GM10266 (cell line): ENCODE data around the gene POU4F1.

ENCODE experiments used
- DNase-seq: peaks from one replicate; pipeline ENCODE4 v3.0.0; 2012; ENCODE audit errors: extremely low spot score
- TF ChIP-seq, protein P1 (sequence below): IDR thresholded peaks from 2 replicates; pipeline ENCODE4 v1.5.1; 2012; ENCODE audit warnings: mild to moderate bottlenecking, low read depth; ENCODE audit not compliant: control insufficient read depth, insufficient read depth; ENCODE audit errors: missing control alignments

The POU4F1 gene

DNA sequence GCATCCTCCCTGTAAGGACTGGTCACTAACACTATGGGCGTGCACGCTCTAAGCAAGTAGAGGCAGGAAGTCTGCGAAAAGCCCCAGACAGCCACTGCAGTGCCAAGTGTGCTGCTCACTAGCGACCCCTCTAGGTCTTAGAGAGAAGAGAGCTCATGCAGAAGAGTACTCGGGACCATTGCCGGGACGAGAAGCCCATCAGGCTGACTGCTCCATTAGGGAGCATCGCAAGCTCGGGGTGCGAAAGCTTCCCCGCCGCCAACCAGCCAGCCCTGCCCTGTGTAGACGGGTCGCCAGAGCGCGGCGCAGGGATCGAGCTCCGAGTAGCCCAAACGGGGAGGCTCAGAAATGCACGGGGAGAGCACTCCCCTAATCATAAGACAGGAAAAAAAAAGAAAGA, 16.6 kb downstream of the POU4F1 start:
- TF ChIP-seq, protein P1, sequence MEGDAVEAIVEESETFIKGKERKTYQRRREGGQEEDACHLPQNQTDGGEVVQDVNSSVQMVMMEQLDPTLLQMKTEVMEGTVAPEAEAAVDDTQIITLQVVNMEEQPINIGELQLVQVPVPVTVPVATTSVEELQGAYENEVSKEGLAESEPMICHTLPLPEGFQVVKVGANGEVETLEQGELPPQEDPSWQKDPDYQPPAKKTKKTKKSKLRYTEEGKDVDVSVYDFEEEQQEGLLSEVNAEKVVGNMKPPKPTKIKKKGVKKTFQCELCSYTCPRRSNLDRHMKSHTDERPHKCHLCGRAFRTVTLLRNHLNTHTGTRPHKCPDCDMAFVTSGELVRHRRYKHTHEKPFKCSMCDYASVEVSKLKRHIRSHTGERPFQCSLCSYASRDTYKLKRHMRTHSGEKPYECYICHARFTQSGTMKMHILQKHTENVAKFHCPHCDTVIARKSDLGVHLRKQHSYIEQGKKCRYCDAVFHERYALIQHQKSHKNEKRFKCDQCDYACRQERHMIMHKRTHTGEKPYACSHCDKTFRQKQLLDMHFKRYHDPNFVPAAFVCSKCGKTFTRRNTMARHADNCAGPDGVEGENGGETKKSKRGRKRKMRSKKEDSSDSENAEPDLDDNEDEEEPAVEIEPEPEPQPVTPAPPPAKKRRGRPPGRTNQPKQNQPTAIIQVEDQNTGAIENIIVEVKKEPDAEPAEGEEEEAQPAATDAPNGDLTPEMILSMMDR: no peak
- no peak for DNase-seq

DNA sequence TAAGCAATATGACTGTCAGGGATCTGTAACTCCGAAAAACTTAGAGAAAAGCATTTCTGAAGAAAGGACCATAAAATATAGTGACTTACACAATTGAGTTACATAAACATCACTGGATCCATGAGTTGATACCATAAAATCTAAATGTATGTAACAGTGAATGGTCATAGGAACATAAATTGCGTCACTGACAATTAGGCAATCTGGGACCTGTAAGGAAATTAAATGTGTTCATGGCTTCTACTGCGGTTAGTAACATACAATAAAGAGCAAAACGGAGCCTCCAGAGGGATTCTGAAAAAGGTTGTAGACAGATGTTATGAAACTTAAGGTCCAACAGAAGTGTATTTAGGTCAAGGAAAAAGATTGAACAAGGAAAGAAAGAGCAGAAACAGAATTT, 27.1 kb downstream of the POU4F1 start:
- TF ChIP-seq, protein P1: no peak
- DNase-seq: no peak

DNA sequence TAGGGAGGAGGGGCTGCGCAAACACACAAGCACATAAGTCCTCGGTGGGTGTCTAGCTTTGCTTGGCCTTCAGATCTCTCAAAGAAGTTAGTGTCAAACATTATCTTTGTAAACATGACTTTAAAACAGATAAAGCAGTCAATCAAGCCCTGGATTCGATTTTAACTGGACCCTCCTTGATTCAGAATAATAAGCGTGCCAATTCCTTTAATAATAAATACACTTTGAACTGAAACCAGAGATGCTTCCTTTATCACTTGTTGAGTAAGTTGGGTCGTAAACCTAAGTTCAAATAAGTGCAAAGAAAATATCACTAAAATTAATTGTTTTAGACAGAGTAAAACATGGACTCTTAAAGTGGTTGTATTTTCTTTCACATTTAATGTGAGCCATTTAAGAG, 30.9 kb downstream of the POU4F1 start:
- TF ChIP-seq, protein P1: no peak
- DNase-seq: no peak

DNA sequence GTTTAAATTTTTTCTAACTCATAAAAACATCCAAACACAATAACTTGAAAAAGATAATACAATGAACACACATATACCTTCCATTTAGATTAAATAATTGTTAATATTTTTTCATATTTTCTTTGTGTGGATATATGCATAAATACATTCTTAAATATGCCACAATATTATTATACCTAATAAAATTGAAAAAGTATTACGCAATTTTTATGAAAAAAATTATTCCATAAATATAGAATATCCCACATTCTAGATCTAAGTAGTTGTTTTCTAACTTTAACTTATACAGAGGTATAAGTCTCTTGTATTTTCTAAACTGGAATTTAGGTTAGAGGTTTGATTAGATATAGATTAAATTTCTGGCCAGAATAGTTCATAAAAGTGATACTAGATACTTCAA, 34.3 kb downstream of the POU4F1 start:
- TF ChIP-seq, protein P1: no peak
- no peak for DNase-seq

DNA sequence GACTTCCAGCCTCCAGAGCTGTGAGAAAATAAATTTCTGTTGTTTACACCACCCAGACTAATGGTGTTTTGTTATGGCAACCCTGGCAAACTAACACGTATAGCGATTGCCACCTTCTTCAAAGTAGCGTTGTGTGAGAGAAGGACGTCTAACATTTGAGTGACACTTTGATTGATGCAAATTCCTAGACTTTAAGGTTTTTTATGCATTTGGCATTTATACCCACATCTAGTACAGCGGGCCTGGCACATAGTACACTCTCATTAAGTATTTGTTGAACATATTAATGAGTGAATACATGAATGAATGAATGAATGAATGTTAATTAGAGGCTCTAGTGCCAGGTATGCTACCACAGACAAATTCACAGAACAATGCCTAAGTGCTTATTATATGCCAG, 36.7 kb downstream of the POU4F1 start:
- DNase-seq: no peak

DNA sequence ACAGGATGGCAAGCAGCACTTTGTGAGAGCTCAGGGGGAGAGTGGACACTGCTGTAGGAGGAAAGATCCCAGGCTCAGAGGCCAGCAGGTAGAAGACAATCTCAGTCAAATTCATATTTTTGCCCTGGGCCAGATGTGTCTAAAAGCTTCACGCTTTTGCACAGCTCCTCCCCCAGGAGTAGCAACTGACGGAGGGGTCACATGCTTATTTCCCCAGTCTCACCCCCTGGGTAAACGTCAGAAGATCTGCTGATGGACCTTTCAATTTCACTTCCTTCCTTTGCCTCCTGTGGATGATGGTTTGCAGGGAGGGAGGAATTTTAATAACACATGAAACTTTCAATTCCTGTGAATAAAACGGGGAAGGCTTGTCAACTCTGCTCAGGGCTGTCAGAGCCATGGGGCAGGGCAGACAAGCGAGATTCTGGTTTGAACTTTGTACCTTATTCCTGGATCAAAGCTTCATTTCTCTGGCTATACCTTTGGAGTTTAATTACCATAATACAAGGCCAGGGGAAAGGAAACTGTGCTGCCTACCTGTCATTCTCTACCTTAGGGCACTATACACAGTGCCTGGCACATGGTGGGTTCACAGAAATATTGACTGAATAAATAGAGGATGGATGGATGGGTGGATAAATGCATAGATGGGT, 41.0 kb downstream of the POU4F1 start:
- TF ChIP-seq, protein P1: no peak
- DNase-seq: no peak

More for the DNA sequence above, 36.7 kb downstream of the POU4F1 start:
- TF ChIP-seq, protein P1: no peak
